Neural cell (in vitro differentiated cells): ENCODE data around the gene CA11. TPM values are rescaled to one million over a fixed set of nuclear protein-coding genes. Genes with fewer than 3 reads are reported as not detected.

Source experiments
- H2AFZ ChIP-seq: fragments of 200-600, 300-800 bp; sonication (generic), shearing (Covaris generic); 2 replicates; pipeline ENCODE4 v1.6.0; 2014; ENCODE audit warnings: low read depth, mild to moderate bottlenecking, antibody characterized with exemption, low read length, moderate library complexity
- H3F3A ChIP-seq: fragments of 200-600 bp; shearing (Covaris generic); 2 replicates; pipeline ENCODE4 v1.6.1; 2016; ENCODE audit warnings: mild to moderate bottlenecking, moderate library complexity, mixed read lengths, antibody characterized with exemption, low read length; ENCODE audit not compliant: insufficient read depth, poor library complexity, severe bottlenecking
- H3K27ac ChIP-seq: fragments of 200-600, 300-800 bp; sonication (generic), shearing (Covaris generic); 2 replicates; pipeline ENCODE4 v1.5.1; 2014; ENCODE audit warnings: mild to moderate bottlenecking, low read length, moderate library complexity
- H3K27me3 ChIP-seq: fragments of 300-800, 200-600 bp; sonication (generic), shearing (Covaris generic); 2 replicates; pipeline ENCODE4 v1.6.0; 2014; ENCODE audit warnings: mild to moderate bottlenecking, low read depth, low read length, moderate library complexity; ENCODE audit not compliant: insufficient read depth
- H3K36me3 ChIP-seq: fragments of 300-800, 200-600 bp; sonication (generic), shearing (Covaris generic); 2 replicates; pipeline ENCODE4 v1.5.1; 2014; ENCODE audit warnings: mild to moderate bottlenecking, antibody characterized with exemption, low read length, moderate library complexity; ENCODE audit not compliant: insufficient read depth
- H3K4me2 ChIP-seq: fragments of 300-800, 200-600 bp; sonication (generic), shearing (Covaris generic); 2 replicates; pipeline ENCODE4 v1.6.0; 2014; ENCODE audit warnings: mild to moderate bottlenecking, low read length
- H3K4me3 ChIP-seq: fragments of 300-800, 200-600 bp; sonication (generic), shearing (Covaris generic); 2 replicates; pipeline ENCODE4 v1.5.1; 2014; ENCODE audit warnings: mild to moderate bottlenecking, low read length, moderate library complexity
- H3K79me2 ChIP-seq: fragments of 200-600 bp; shearing (Covaris generic); replicated peaks from 2 replicates; pipeline ENCODE4 v1.6.0; 2014; ENCODE audit warnings: mild to moderate bottlenecking, low read length, moderate library complexity; ENCODE audit not compliant: insufficient read depth
- H3K9ac ChIP-seq: fragments of 300-800, 200-600 bp; sonication (generic), shearing (Covaris generic); 2 replicates; pipeline ENCODE4 v1.6.1; 2016; ENCODE audit warnings: mild to moderate bottlenecking, low read length, mixed read lengths
- H3K9me2 ChIP-seq: fragments of 200-600 bp; shearing (Covaris generic); 2 replicates; pipeline ENCODE4 v1.6.1; 2016; ENCODE audit warnings: mild to moderate bottlenecking, low read length, mixed read lengths; ENCODE audit not compliant: insufficient read depth
- H3K9me3 ChIP-seq: fragments of 200-600, 300-800 bp; sonication (generic), shearing (Covaris generic); 2 replicates; pipeline ENCODE4 v1.6.1; 2016; ENCODE audit warnings: mild to moderate bottlenecking, mixed run types, low read length, moderate library complexity, mixed read lengths
- H4K20me1 ChIP-seq: fragments of 200-600 bp; shearing (Covaris generic); 2 replicates; pipeline ENCODE4 v1.6.1; 2016; ENCODE audit warnings: mild to moderate bottlenecking, mixed run types; ENCODE audit not compliant: insufficient read depth
- CTCF ChIP-seq: fragments of 450-650 bp; IDR thresholded peaks from 2 replicates; pipeline ENCODE4 v1.5.1; 2014; ENCODE audit warnings: antibody characterized with exemption, mild to moderate bottlenecking, moderate library complexity; ENCODE audit not compliant: poor library complexity, severe bottlenecking
- EP300 ChIP-seq: fragments of 450-650 bp; conservative IDR thresholded peaks from 2 replicates; pipeline ENCODE4 v1.6.1; 2014; ENCODE audit warnings: antibody characterized with exemption, mild to moderate bottlenecking, moderate library complexity; ENCODE audit not compliant: poor library complexity, severe bottlenecking
- EZH2 ChIP-seq: fragments of 200-600, 300-800 bp; shearing (Covaris generic), sonication (generic); IDR thresholded peaks from 2 replicates; pipeline ENCODE4 v1.6.1; 2014; ENCODE audit warnings: antibody characterized with exemption, low read length, borderline replicate concordance, mild to moderate bottlenecking; ENCODE audit not compliant: insufficient read depth, poor library complexity, severe bottlenecking
- MXI1 ChIP-seq: fragments of 450-650 bp; conservative IDR thresholded peaks from 2 replicates; pipeline ENCODE4 v1.6.1; 2014; ENCODE audit warnings: antibody characterized with exemption, mild to moderate bottlenecking; ENCODE audit not compliant: poor library complexity, severe bottlenecking
- POLR2AphosphoS5 ChIP-seq: IDR thresholded peaks from 2 replicates; pipeline ENCODE4 v1.6.1; 2012
- RAD21 ChIP-seq: fragments of 450-650 bp; conservative IDR thresholded peaks from 2 replicates; pipeline ENCODE4 v1.6.1; 2014; ENCODE audit warnings: antibody characterized with exemption, mild to moderate bottlenecking, moderate library complexity
- SMC3 ChIP-seq: fragments of 450-650 bp; conservative IDR thresholded peaks from 2 replicates; pipeline ENCODE4 v1.6.1; 2014; ENCODE audit warnings: antibody characterized with exemption, mild to moderate bottlenecking, moderate library complexity; ENCODE audit not compliant: poor library complexity
- TAF1 ChIP-seq: IDR thresholded peaks from 2 replicates; pipeline ENCODE4 v1.6.1; 2012; ENCODE audit warnings: low read depth
- polyA plus RNA-seq: library from polyadenylated mRNA; depleted of rRNA; stranded (reverse); fragments of >200 nt; gene quantifications from 2 replicates; pipeline ENCODE4 v1.2.3, GENCODE V29; 2014
- TF ChIP-seq, protein P1 (sequence below): IDR thresholded peaks from 2 replicates; pipeline ENCODE4 v1.6.1; 2012; ENCODE audit warnings: borderline replicate concordance

CA11 gene
- polyA plus RNA-seq, 1 donor from 2014 or later = 108 TPM

DNA sequence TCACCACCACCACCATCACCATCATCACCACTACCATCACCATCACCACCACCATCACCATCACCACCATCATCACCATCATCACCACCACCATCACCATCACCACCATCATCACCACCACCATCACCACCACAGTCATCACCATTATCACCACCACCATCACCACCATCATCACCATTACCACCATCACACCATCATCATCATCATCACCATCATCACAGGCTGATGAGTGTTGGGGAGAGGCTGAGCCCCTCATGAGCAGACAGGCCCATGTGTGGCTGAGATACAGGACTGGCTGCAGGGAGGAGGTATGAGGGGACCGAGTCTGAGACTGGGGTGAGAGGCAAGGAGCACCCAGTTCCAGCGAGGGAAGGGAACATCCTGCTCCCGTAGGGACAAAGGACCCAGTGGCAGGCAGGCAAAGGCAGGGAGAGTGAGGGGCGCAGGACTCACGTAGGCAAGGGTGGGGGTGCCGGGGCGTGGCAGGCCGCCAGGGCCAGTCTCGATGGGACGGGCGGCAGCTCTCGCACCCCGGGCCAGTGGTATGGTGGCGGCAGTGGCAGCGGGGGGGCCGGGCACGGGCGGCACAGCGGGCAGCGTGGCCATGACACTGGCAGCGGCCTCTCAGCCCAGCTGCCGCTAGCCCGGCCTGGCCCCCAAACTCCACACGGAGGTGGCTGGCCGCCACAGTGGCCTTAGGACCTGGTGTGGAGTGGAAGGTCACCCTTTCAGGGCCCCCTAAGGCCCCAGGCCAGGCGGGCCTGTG is 24.1 kb upstream of the CA11 start:
- no peaks in the 10 kb centered on the region for H3K9me2 ChIP-seq
- H4K20me1 ChIP-seq = no peaks in the 10 kb centered on the region
- H3K9me3 ChIP-seq = no peaks in the 10 kb centered on the region
- no peaks in the 10 kb centered on the region for H3K27me3 ChIP-seq
- H3K79me2 ChIP-seq = no peaks in the 10 kb centered on the region
- no peaks in the 10 kb centered on the region for H3F3A ChIP-seq
- TF ChIP-seq EZH2 (no peak), EP300 (no peak), MXI1 (no peak), POLR2AphosphoS5 (no peak), CTCF (no peak), SMC3 (no peak), TAF1 (no peak), RAD21 (no peak)
- TF ChIP-seq, protein P1, sequence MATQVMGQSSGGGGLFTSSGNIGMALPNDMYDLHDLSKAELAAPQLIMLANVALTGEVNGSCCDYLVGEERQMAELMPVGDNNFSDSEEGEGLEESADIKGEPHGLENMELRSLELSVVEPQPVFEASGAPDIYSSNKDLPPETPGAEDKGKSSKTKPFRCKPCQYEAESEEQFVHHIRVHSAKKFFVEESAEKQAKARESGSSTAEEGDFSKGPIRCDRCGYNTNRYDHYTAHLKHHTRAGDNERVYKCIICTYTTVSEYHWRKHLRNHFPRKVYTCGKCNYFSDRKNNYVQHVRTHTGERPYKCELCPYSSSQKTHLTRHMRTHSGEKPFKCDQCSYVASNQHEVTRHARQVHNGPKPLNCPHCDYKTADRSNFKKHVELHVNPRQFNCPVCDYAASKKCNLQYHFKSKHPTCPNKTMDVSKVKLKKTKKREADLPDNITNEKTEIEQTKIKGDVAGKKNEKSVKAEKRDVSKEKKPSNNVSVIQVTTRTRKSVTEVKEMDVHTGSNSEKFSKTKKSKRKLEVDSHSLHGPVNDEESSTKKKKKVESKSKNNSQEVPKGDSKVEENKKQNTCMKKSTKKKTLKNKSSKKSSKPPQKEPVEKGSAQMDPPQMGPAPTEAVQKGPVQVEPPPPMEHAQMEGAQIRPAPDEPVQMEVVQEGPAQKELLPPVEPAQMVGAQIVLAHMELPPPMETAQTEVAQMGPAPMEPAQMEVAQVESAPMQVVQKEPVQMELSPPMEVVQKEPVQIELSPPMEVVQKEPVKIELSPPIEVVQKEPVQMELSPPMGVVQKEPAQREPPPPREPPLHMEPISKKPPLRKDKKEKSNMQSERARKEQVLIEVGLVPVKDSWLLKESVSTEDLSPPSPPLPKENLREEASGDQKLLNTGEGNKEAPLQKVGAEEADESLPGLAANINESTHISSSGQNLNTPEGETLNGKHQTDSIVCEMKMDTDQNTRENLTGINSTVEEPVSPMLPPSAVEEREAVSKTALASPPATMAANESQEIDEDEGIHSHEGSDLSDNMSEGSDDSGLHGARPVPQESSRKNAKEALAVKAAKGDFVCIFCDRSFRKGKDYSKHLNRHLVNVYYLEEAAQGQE = no peak
- no peak overlapping the region for H3K4me3 ChIP-seq
- no peaks in the 10 kb centered on the region for H3K36me3 ChIP-seq
- no peak overlapping the region for H2AFZ ChIP-seq
- no peak overlapping the region for H3K27ac ChIP-seq
- H3K9ac ChIP-seq = no peak overlapping the region
- H3K4me2 ChIP-seq = no peak overlapping the region

- Histone ChIP-seq H3K36me3 (no peaks in the 10 kb centered on the region), H3K9me2 (no peaks in the 10 kb centered on the region), H4K20me1 (no peaks in the 10 kb centered on the region), H3K4me3 (no peak overlapping the region), H3F3A (no peaks in the 10 kb centered on the region), H3K27ac (no peak overlapping the region), H3K9ac (no peak overlapping the region), H3K79me2 (no peaks in the 10 kb centered on the region), H3K27me3 (no peaks in the 10 kb centered on the region), H3K4me2 (no peak overlapping the region), H3K9me3 (no peaks in the 10 kb centered on the region), H2AFZ (no peak overlapping the region)
- no peak for TF ChIP-seq MXI1
- TF ChIP-seq EP300 = no peak
- TF ChIP-seq EZH2 = no peak
- TF ChIP-seq TAF1 = no peak
- no peak for TF ChIP-seq POLR2AphosphoS5
- no peak for TF ChIP-seq RAD21
- TF ChIP-seq SMC3 = no peak
- TF ChIP-seq CTCF = no peak
- TF ChIP-seq, protein P1 = no peak
Observed at GRCh38 chr19:48668761-48669160, 22.8 kb upstream of the CA11 start.
